ENCODE measurements around the gene EXOC7. TPM values are rescaled to one million over a fixed set of nuclear protein-coding genes. Genes with fewer than 3 reads are reported as not detected.

The EXOC7 gene
- total RNA-seq, 4 donors from 2014 or later = 69.3 to 107 (median 83.9) TPM

DNA sequence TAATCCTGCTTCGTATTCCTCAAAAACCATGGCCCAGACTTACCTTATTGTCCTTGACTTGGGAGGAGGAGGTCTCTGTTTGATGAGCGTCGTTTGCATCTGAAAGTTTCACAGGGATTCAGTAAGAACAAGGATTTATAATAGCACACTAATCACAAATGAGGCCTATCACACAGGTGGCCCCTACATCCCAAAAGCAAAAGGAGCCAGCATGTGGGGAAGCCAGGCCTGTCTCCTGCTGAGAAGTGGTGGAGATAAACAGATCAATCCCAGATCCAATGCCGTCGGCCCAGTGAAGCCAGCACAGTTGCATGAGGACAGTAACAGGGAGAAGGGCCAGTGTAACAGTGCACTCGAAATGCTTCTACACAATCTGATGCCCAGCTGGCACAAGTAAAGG lies 63.2 kb downstream of the EXOC7 start:
- Histone ChIP-seq H3K4me3 (no peak overlapping the region), H3K27me3 (no peaks in the 10 kb centered on the region), H3K36me3 (peaks cover 3 to 78% of the 10 kb centered on the region in 2 donors), H3K27ac (peak overlapping the region in 2 of 4 donors; percentile 69 to 75), H3K9me3 (no peaks in the 10 kb centered on the region), H3K4me1 (peaks cover 0 to 19% (median 11%) of the 10 kb centered on the region in 3 donors)
- TF ChIP-seq, protein P1, sequence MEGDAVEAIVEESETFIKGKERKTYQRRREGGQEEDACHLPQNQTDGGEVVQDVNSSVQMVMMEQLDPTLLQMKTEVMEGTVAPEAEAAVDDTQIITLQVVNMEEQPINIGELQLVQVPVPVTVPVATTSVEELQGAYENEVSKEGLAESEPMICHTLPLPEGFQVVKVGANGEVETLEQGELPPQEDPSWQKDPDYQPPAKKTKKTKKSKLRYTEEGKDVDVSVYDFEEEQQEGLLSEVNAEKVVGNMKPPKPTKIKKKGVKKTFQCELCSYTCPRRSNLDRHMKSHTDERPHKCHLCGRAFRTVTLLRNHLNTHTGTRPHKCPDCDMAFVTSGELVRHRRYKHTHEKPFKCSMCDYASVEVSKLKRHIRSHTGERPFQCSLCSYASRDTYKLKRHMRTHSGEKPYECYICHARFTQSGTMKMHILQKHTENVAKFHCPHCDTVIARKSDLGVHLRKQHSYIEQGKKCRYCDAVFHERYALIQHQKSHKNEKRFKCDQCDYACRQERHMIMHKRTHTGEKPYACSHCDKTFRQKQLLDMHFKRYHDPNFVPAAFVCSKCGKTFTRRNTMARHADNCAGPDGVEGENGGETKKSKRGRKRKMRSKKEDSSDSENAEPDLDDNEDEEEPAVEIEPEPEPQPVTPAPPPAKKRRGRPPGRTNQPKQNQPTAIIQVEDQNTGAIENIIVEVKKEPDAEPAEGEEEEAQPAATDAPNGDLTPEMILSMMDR (IDR thresholded peaks at IDR 0.05) = no peak
- TF ChIP-seq POLR2A (IDR thresholded peaks at IDR 0.05) (no peak), POLR2AphosphoS5 (IDR thresholded peaks at IDR 0.05) (no peak), EP300 (IDR thresholded peaks at IDR 0.05) (no peak)
- WGBS, 2 donors (ENCODE audit: low coverage in 1 of 2) = 50 to 81% methylated on average over 3 to 6 of the region's 6 CpGs
- ATAC-seq = no peak

DNA sequence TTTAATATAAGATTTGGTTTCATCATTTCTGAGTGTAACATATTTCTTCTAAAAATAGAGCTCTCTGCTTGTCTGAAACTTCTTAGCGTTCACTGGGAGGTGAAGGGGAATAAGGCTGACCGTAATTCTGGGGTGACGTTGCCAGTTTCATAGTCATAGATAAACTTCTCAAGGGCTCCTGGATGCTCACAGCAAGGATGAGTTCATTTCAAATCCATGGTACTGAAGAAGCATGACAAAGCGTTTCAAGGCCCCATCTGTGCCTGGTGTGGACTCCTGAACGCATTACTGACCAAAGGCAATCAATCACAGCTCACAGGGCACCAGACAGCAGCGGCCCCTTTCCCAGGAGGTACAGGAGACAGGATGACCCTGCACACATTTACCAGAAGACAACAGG lies 64.5 kb downstream of the EXOC7 start:
- peak; percentile 47 for ATAC-seq
- Histone ChIP-seq H3K9me3 (no peaks in the 10 kb centered on the region), H3K4me1 (peaks cover 0 to 19% (median 11%) of the 10 kb centered on the region in 3 donors), H3K4me3 (no peak overlapping the region), H3K27me3 (no peaks in the 10 kb centered on the region), H3K27ac (peak overlapping the region in 3 of 4 donors; percentile 61 to 75 (median 69)), H3K36me3 (peaks cover 3 to 65% of the 10 kb centered on the region in 2 donors)
- WGBS, 2 donors (ENCODE audit: low coverage in 1 of 2) = 61 to 80% methylated on average over 3 to 4 of the region's 6 CpGs
- TF ChIP-seq POLR2AphosphoS5 (IDR thresholded peaks at IDR 0.05) (no peak), POLR2A (IDR thresholded peaks at IDR 0.05) (no peak), EP300 (IDR thresholded peaks at IDR 0.05) (no peak)
- TF ChIP-seq, protein P1 (IDR thresholded peaks at IDR 0.05) = no peak

DNA sequence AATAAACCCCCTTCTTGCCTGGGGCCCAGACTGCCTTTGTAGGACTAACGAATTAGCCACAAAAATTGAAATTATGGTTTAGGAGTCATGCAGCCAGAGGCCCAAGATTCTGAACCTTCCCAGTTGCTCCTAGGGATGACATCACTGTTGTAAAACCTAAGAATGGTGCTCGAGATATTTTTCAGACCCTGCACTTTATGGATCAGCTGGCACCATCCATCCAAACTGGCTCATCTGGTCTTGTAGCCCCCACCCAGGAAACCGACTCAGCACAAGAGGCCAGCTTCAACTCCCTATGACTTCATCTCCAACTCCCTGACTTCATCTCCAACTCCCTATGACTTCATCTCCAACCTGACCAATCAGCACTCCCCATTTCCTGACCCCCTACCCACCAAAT lies 65.5 kb downstream of the EXOC7 start:
- 71 to 73% methylated on average over 2 to 3 of the region's 3 CpGs for WGBS, 2 donors (ENCODE audit: low coverage in 1 of 2)
- no peaks in the 10 kb centered on the region for H3K9me3 ChIP-seq
- H3K36me3 ChIP-seq = peaks cover 3 to 54% of the 10 kb centered on the region in 2 donors
- H3K27me3 ChIP-seq = no peaks in the 10 kb centered on the region
- no peak for TF ChIP-seq POLR2A (IDR thresholded peaks at IDR 0.05)
- TF ChIP-seq, protein P1 (IDR thresholded peaks at IDR 0.05) = no peak
- TF ChIP-seq EP300 (IDR thresholded peaks at IDR 0.05) = no peak
- no peak for TF ChIP-seq POLR2AphosphoS5 (IDR thresholded peaks at IDR 0.05)
- peaks cover 0 to 19% (median 11%) of the 10 kb centered on the region in 3 donors for H3K4me1 ChIP-seq
- H3K4me3 ChIP-seq = no peak overlapping the region
- no peak for ATAC-seq
- peak overlapping the region in 3 of 4 donors; percentile 0 to 75 (median 69) for H3K27ac ChIP-seq

DNA sequence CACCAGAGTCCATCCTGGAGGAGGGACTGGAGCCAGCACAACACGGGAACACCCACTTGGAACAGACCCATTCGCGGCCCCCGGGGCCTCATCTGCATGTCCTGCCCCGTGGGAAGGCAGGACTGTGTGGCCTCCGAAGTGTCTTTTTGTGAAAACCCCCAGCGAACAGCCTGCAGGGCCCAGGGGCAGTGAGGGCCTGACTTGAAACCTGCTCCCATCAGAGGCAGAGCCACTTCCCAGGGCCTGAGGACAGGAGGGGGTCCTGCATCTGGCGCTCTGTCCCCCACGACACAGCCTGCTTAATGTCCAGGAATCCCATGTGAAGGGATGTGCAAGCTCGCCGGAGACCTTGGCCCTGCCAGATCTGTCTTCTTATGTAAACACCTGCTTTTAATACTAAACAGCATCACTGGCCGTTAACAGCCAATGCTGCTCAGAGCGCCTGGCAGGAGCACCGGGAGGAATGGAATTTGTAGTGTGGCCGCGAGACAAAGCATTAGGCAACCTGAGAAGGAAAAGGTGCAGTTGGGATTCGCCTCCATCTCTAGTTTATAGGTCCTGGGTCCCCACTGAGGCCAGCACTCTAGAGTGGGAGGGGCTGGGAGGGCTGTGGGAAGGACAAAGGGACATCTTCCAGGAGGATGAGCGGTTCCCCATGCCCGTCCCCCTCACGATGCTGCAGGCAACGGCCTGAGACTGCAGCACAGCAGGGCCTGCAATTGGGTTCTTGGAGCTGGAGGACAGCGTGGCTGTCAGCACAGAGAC lies 66.9 kb downstream of the EXOC7 start:
- Histone ChIP-seq H3K4me1 (peaks cover 0 to 19% (median 11%) of the 10 kb centered on the region in 3 donors), H3K27ac (peak overlapping the region in 3 of 4 donors; percentile 69 to 75 (median 73)), H3K4me3 (no peak overlapping the region), H3K36me3 (peaks cover 0 to 41% of the 10 kb centered on the region in 2 donors), H3K27me3 (no peaks in the 10 kb centered on the region), H3K9me3 (no peaks in the 10 kb centered on the region)
- peak; percentile 69 for ATAC-seq
- peak; percentile 86 for TF ChIP-seq POLR2AphosphoS5 (IDR thresholded peaks at IDR 0.05)
- TF ChIP-seq, protein P1 (IDR thresholded peaks at IDR 0.05) = no peak
- TF ChIP-seq EP300 (IDR thresholded peaks at IDR 0.05) = no peak
- no peak for TF ChIP-seq POLR2A (IDR thresholded peaks at IDR 0.05)
- 0 to 28% methylated on average over 1 to 7 of the region's 22 CpGs for WGBS, 2 donors (ENCODE audit: low coverage in 1 of 2)
